ENCODE measurements around the gene PCDH19.

DNA sequence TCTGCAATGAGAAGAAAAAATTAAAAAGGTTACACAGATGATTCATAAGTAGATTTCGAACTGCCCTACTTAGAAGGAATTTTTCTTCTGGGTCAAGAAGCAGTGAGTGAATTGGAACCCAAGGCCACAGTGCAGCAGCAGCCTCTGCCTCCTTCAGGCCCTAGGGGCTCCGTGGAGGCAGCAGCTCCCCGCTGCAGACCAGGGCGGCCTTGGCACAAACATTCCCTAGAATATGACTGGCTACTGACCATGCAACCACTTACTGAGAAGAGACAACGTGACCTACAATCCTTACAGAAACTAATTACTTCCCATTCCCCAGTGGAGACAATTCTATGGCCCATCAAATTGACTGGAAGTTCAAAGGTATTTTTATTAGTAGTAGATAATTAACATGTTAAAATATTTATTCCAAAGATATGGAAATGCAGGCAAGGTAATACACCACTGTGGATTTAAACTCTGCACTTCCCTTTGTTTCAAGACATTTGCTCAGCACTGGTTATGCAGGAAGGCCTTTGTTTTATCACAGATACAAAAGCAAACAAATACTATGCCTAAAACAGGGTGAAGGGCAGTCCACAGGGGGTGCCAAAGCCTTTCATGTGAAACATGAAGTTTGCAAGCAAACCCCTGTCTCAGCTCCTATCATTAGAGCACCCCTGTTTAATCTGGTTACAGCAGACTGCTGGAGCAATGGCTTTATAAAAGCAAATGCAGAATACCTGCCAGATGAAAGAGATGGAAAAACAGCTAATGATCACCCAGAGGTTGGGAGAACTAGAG is 59.2 kb downstream of the PCDH19 start:
- TF ChIP-seq, protein P1, sequence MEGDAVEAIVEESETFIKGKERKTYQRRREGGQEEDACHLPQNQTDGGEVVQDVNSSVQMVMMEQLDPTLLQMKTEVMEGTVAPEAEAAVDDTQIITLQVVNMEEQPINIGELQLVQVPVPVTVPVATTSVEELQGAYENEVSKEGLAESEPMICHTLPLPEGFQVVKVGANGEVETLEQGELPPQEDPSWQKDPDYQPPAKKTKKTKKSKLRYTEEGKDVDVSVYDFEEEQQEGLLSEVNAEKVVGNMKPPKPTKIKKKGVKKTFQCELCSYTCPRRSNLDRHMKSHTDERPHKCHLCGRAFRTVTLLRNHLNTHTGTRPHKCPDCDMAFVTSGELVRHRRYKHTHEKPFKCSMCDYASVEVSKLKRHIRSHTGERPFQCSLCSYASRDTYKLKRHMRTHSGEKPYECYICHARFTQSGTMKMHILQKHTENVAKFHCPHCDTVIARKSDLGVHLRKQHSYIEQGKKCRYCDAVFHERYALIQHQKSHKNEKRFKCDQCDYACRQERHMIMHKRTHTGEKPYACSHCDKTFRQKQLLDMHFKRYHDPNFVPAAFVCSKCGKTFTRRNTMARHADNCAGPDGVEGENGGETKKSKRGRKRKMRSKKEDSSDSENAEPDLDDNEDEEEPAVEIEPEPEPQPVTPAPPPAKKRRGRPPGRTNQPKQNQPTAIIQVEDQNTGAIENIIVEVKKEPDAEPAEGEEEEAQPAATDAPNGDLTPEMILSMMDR (IDR thresholded peaks at IDR 0.05; ENCODE audit: insufficient read depth, low read length), result no peak
- TF ChIP-seq, protein P2, sequence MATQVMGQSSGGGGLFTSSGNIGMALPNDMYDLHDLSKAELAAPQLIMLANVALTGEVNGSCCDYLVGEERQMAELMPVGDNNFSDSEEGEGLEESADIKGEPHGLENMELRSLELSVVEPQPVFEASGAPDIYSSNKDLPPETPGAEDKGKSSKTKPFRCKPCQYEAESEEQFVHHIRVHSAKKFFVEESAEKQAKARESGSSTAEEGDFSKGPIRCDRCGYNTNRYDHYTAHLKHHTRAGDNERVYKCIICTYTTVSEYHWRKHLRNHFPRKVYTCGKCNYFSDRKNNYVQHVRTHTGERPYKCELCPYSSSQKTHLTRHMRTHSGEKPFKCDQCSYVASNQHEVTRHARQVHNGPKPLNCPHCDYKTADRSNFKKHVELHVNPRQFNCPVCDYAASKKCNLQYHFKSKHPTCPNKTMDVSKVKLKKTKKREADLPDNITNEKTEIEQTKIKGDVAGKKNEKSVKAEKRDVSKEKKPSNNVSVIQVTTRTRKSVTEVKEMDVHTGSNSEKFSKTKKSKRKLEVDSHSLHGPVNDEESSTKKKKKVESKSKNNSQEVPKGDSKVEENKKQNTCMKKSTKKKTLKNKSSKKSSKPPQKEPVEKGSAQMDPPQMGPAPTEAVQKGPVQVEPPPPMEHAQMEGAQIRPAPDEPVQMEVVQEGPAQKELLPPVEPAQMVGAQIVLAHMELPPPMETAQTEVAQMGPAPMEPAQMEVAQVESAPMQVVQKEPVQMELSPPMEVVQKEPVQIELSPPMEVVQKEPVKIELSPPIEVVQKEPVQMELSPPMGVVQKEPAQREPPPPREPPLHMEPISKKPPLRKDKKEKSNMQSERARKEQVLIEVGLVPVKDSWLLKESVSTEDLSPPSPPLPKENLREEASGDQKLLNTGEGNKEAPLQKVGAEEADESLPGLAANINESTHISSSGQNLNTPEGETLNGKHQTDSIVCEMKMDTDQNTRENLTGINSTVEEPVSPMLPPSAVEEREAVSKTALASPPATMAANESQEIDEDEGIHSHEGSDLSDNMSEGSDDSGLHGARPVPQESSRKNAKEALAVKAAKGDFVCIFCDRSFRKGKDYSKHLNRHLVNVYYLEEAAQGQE (IDR thresholded peaks at IDR 0.05; ENCODE audit: insufficient replicate concordance, low read depth), result no peak
